A172 (cell line): ENCODE data around the gene LARP1. TPM values are rescaled to one million over a fixed set of nuclear protein-coding genes. Genes with fewer than 3 reads are reported as not detected.
A peak's percentile ranks its signal among the peaks of the same experiment; 100 is the strongest.
"Not testable (repeated sequence)": the region's sequence is repeated elsewhere in the genome, so short reads cannot be mapped to it uniquely, and the experiment has no call there.

Experiments
- DNase-seq: peaks from one replicate; pipeline ENCODE4 v3.0.0-alpha.2; 2015; ENCODE audit warnings: low spot score
- total RNA-seq: library from RNA; depleted of rRNA; stranded (reverse); fragments of >200 nt; shearing (Covaris generic); gene quantifications from 2 replicates; pipeline ENCODE4 v1.2.3, GENCODE V29; 2014

LARP1 gene
- total RNA-seq, 1 experiment from 2014 or later = 78.4 TPM

DNA sequence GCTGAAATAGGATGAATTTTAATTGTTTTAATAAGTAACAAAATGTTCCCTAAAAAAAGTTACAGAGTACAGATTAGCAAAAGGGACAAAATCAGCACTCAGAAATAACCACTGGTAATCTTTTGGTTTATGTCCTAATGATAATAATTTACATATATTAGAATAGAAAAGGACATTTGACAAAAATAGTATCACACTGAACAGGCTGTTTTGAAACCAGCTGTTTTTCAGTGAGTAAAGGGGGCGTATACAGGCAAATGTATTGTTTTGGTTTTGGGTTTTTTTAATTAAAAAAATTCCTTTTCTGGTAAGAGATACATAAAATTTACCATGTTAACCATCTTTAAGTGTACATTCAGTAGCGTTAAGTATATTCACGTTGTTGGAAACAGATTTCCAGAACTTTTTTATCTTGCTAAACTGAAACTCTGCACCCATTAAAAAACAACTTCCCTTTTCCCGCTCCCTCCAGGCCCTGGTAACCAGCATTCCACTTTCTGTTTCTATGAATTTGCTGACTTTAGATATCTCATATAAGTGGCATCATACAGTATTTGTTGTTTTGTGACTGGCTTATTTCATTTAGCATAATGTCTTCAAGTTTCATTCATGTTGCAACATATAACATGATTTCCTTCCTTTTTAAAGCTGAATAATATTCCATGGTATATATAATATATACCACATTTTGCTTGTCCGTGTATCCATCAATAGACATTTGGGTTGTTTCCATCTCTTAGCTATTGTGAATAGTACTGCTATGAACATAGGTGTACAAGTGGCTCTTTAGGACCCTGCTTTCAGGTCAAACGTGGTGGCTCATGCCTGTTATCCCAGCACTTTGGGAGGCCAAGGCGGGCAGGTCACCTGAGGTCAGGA lies 20.6 kb upstream of the LARP1 start:
- no peak for DNase-seq

DNA sequence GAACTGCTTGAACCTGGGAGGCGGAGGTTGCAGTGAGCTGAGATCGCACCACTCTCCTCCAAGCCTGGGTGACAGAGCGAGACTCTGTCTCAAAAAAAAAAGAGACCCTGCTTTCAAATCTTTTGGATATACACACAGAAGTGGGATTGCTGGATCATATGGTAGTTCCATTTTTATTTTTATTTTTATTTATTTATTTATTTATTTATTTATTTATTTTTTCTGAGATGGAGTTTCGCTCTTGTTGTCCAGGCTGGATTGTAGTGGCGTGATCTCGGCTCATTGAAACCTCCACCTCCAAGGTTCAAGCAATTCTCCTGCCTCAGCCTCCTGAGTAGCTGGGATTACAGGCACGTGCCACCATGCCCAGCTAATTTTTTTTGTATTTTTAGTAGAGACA lies 19.8 kb upstream of the LARP1 start:
- DNase-seq = not testable (repeated sequence)

- not testable (repeated sequence) for DNase-seq
These were observed 18.8 kb upstream of the LARP1 start for GRCh38 chr5:154736372-154736771.

- no peak for DNase-seq
These were observed 17.4 kb upstream of the LARP1 start for GRCh38 chr5:154737667-154738320.

DNA sequence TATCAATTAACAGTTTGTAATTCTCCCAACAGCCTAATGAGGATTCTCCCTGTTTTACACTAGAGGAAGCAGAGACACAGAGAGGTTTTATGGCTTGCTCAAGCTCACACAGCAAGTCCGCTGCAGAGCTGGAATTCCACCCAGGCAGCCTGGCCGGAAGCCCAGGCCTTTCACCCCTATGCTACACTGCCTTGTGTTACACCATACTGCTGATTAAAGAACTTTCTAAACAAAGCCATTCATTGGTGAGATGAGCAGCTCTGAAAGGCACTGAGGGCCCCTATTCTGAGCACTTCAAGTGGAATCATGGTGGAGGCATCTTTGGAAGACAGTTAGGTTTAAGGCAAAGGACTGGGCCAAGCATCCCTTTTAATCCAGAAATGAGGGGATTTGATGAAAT lies 14.7 kb upstream of the LARP1 start:
- no peak for DNase-seq

DNA sequence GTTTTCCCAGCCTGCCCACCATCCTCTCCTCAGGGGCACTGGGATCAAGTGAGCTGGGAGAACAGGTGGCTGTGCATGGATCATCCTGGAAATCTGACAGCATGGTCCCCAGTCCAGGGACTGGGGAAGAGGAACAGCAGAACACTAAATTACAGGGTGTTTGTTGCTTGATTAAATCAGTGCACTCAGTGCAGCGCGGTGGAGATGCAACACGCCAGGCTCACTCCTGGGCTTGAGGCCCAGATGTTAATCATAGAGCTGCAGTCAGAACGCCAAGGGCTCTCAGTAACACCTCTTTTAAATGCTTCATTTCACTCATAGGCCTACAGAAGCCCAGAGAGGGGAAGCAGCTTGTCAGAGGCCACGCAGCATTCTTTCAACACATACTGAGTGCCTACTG lies 14.2 kb upstream of the LARP1 start:
- DNase-seq = no peak

DNA sequence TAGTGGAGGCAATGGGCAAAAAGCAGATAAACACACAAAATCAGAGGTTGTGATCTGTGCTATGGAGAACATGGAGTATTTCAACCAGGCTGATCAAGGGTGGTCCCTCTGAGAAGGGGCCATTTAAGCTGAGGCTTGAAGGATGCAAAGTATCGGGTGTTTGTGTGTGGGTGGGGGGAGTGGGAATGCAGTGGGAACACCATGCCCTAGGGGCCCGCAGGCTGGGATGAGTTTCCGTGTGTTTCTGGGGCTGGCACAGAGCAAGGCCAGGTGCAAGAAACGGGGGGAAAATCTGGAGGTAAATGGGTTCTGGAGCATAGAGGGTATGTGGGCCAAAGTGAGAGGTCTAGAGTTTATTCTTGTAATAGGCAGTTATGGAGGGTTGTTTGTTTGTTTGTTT lies 13.8 kb upstream of the LARP1 start:
- DNase-seq = no peak

DNA sequence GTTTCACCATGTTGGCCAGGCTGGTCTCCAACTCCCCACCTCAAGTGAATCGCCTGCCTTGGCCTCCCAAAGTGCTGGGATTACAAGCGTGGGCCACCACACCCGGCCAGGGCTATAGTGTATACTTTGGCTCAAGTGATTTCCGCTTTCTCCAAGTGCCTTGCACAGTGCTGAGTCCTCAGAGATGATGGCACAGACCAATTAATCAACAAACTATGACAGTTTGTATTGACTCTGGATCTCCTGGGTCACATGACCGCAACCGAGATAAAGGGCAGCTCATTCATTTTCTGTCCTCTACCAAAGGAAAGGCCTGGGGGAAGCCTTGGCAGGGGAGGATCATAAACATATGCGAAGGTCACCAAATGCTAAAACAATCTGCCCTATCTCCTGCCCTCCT lies 11.4 kb upstream of the LARP1 start:
- no peak for DNase-seq

- no peak for DNase-seq
These were observed 9.8 kb upstream of the LARP1 start for GRCh38 chr5:154745349-154745748.

DNA sequence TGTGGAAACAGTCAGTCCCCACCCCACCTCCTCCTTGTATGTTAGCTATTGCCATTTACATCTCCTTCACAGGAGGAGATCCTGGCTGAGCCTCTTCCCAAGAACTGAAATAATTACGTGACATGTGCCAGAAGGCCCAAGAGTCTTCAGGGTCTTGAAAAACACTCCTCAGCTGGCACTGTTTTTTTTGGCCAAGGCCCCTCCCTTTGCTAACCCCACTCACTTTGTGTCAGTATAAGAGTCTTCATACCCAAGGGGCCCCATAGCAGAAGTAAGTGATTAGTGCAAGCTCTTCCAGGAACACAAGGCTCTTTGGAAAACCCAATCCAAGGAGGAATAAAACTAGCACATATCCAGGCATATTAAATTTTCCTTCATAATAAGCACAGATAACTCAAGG lies 5.7 kb upstream of the LARP1 start:
- no peak for DNase-seq

GRCh38 chr5:154750641-154751040 lies 4.5 kb upstream of the LARP1 start:
- not testable (repeated sequence) for DNase-seq

DNA sequence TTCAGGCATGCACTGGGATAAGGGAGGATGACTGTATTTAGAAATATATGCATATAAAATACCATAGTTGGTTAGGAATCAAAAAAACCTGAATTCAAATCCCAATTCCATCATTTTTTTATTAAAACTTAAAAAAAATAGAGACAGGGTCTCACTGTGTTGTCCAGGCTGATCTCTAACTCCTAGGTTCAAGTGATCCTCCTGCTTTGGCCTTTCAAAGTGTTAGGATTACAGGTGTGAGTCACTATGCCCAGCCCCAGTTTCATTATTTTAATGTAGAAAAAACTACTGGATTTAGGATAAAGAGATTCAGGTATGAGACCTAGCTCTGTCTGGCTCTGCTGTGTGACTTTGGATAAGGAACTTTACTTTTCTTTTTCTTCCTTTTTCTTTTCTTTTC lies 3.3 kb upstream of the LARP1 start:
- no peak for DNase-seq

DNA sequence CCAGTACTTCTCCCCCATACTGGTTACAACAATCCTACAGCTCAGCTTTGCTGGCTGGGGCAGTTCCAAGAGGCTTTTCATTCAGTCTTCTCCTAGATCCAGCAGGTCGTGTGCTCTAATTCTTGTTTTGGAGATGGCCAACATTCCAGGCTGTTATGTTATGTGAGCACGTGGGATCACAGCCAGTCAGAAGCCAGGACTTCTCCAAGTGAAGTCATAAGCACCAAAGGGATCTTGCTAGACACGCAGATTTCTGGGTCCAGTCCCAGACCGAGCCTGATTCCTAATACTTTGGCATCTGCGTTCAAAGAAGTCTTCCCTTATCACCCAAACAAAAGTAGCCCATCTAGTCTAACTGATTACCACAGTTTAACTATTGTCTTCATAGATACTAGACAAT lies 1.4 kb upstream of the LARP1 start:
- no peak for DNase-seq

DNA sequence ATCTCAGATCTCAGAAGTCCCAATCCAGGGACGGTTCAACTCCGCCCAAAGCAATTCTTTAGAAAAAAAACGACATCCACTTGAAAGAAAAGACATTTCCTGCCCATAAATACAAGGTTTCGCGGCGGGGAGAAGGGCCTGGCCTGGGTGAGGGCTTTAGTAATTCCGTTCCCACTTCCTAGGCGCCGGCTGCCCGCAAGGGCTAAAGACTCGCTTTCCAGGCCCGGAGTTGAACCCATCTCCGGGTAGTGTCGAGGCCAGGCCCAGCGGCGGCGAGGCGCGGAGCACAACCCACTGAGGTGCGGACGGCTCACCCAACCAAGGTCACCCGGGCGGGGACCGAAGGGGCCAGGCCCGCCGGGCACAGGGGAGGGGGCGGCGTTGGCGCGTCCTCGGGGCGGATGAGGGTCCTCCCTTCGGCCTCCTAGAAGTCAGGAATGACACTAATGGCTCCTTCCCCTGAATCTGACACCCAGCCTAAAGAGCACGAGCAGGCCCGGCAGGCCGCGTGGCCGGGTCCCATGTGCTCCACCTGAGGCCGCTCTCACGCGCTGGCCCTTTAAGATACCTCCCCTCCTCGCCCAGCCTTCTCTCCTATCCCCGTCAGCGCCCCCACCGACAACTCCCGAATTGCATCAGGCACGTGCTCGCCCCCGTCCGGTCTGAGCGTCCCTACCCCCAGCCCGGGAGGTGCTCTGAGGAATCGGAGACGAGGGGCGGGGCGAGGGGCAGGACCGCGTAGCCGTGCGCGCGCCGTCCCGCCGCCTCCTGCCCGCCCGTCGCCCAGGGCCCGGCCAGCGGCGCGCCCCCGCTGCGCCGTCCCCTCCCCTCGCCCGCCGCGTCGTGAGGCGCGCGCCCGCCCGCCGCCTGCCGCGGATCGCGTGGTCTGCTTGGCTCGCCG lies 467 bp upstream of the LARP1 start:
- peak; percentile 98 for DNase-seq

- DNase-seq = no peak
These were observed 1.1 kb downstream of the LARP1 start for GRCh38 chr5:154756009-154756867.

DNA sequence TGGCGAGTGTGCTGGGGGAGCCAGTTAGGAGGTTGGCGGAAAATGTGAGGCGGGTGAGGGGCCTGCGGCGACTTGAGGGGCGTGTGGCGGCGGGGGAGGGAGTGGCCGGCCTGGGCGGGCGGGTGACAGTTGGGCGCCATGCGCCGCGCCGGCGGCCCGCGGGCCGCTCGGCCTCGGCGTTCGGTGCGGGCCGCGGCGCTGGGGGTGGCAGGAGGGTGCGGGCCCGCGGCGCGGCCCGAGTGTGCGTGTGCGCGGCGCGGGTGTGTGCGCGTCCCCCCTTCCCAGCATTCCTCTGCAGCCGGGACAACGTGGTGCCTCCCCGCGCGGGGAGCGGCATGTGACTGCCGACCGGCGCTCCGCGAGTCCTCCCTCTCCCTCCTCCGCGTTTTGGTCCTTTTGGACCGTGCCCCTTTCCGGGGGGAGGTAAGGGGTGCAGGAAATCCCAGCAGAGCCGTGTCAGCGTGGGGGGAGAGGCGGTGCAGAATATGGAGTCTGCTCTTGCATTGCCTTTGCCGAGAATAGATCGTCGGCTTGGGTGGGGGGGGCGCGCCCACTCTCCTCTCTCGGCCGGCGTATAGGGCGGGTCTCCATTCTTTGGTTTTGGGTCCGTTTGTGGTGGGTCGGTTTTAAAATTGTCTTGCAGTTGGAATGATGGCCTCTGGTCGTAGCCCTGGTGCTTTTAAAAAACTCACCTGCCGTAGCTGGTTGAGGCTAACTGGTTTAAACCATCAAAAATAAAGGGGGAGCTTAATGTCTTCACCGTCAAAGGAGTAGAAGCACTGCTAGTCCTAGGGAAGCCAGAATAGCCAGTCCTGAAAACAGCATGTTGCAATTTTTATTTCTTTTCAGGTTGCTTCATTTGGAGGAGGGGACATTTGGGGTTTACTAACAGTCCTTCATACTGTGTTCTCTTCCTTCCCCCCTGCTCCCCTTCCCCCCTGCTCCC lies 2.0 kb downstream of the LARP1 start:
- no peak for DNase-seq

GRCh38 chr5:154757814-154758406 lies 2.7 kb downstream of the LARP1 start:
- DNase-seq = no peak

DNA sequence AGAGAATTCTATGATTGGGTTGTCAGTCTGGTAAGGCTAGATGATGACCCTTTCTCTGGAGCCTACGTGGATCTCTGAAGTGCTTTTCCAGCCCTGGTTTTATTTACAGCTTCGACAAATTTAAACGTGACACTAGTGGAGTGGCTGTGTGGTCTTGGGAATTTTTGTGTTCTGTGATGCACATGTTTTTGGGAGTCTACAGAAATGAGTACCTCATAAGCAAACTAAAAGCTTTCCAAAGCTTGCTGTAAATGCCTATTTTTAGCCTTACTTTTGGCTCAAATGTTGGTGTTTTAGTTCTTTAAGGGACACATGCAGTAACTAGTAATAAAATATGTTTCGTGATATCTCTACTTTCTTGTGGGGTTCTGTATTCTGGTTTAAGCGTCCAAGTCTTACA lies 3.3 kb downstream of the LARP1 start:
- no peak for DNase-seq

GRCh38 chr5:154758977-154759376 lies 3.8 kb downstream of the LARP1 start:
- no peak for DNase-seq

DNA sequence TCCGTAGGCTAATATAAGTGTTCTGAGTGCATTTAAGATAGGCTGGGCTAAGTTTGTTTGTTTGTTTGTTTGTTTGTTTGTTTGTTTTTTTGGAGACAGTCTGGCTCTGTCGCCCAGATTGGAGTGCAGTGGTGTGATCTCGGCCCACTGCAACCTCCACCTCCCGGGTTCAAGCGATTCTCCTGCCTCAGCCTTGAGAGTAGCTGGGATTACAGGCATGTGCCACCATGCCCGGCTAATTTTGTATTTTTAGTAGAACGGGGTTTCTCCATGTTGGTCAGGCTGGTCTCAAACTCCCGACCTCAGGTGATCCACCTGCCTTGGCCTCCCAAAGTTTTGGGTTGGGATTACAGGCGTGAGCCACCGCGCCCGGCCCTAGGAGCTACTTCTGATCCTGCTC lies 4.7 kb downstream of the LARP1 start:
- DNase-seq = not testable (repeated sequence)
